Chondrocyte (in vitro differentiated cells): ENCODE data around the gene ABLIM3. TPM values are rescaled to one million over a fixed set of nuclear protein-coding genes. Genes with fewer than 3 reads are reported as not detected.

Experiments
- DNase-seq: peaks from one replicate; pipeline ENCODE4 v3.0.0; 2021; ENCODE audit warnings: mixed read lengths, low spot score
- H3K27ac Mint-ChIP-seq: one replicate; pipeline ENCODE4 v1.8.0; 2021; ENCODE audit warnings: mild to moderate bottlenecking, moderate library complexity, mixed read lengths; ENCODE audit not compliant: unreplicated experiment
- H3K27me3 Mint-ChIP-seq: 2 replicates; pipeline ENCODE4 v1.8.0; 2021; ENCODE audit warnings: low read depth, mixed read lengths
- H3K36me3 Mint-ChIP-seq: 2 replicates; pipeline ENCODE4 v1.8.0; 2021; ENCODE audit warnings: low read depth, mixed read lengths
- H3K4me1 Mint-ChIP-seq: 2 replicates; pipeline ENCODE4 v1.8.0; 2021; ENCODE audit warnings: low read depth, mild to moderate bottlenecking, mixed read lengths
- H3K4me3 Mint-ChIP-seq: one replicate; pipeline ENCODE4 v1.8.0; 2021; ENCODE audit warnings: mild to moderate bottlenecking, moderate library complexity, mixed read lengths; ENCODE audit not compliant: unreplicated experiment
- H3K9me3 Mint-ChIP-seq: 2 replicates; pipeline ENCODE4 v1.8.0; 2021; ENCODE audit warnings: low read depth, mixed read lengths
- total RNA-seq: library from RNA; stranded (reverse); gene quantifications from 3 replicates; pipeline ENCODE4 v1.2.1, GENCODE V29; 2021
- TF ChIP-seq, protein P1 (sequence below): fragments of 200-600 bp; sonication (generic); IDR thresholded peaks from 2 replicates; pipeline ENCODE4 v1.5.0; 2021; ENCODE audit warnings: antibody characterized with exemption, mild to moderate bottlenecking, moderate library complexity

The ABLIM3 gene
- total RNA-seq, 1 donor from 2014 or later = 15.4 TPM

DNA sequence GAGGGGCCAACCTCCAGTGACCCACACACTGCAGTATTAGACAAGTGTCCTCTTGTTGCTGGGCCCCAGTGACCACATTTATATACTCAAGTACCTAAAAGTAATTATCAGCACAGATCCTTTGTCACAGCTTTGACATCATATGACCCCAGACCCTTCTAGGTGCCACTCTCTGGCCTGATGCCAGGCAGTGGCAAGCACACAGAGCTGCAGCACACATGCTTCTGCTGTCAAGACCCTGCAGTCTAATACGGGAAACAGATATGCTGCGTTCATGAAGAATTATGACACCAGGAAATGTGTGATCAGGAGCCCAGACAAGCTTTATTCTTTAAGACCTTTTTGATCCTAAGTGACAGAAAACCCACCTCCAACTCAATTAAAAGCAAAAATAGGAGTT, 66.5 kb downstream of the ABLIM3 start:
- H3K9me3 Mint-ChIP-seq = no peaks in the 10 kb centered on the region
- H3K4me1 Mint-ChIP-seq = peaks cover 20% of the 10 kb centered on the region
- no peak for DNase-seq
- H3K36me3 Mint-ChIP-seq = peaks cover 5% of the 10 kb centered on the region
- H3K4me3 Mint-ChIP-seq = no peak overlapping the region
- H3K27me3 Mint-ChIP-seq = no peaks in the 10 kb centered on the region
- H3K27ac Mint-ChIP-seq = no peak overlapping the region
- TF ChIP-seq, protein P1, sequence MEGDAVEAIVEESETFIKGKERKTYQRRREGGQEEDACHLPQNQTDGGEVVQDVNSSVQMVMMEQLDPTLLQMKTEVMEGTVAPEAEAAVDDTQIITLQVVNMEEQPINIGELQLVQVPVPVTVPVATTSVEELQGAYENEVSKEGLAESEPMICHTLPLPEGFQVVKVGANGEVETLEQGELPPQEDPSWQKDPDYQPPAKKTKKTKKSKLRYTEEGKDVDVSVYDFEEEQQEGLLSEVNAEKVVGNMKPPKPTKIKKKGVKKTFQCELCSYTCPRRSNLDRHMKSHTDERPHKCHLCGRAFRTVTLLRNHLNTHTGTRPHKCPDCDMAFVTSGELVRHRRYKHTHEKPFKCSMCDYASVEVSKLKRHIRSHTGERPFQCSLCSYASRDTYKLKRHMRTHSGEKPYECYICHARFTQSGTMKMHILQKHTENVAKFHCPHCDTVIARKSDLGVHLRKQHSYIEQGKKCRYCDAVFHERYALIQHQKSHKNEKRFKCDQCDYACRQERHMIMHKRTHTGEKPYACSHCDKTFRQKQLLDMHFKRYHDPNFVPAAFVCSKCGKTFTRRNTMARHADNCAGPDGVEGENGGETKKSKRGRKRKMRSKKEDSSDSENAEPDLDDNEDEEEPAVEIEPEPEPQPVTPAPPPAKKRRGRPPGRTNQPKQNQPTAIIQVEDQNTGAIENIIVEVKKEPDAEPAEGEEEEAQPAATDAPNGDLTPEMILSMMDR = no peak

DNA sequence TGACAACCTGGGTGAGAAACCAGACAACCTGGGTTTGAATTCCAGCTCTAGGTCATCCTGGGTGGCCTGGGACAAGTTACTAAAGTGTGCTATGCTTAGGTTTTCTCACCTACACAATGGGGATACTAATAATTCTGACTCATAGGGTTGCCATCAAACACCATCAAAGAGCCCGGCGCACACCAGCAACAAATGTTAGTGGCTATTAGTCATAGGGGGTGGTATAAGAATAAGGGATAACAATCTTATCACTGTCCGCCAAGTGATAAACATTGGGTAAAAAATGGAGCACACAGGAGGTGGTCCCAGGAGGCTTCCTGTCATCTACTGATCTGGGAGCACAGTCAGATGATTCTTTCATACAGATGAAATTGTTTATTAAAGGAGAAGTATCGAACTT, 68.9 kb downstream of the ABLIM3 start:
- no peaks in the 10 kb centered on the region for H3K9me3 Mint-ChIP-seq
- peaks cover 20% of the 10 kb centered on the region for H3K4me1 Mint-ChIP-seq
- no peak for DNase-seq
- no peak overlapping the region for H3K27ac Mint-ChIP-seq
- TF ChIP-seq, protein P1 = no peak
- H3K36me3 Mint-ChIP-seq = peaks cover 9% of the 10 kb centered on the region
- peaks cover 3% of the 10 kb centered on the region for H3K27me3 Mint-ChIP-seq
- no peak overlapping the region for H3K4me3 Mint-ChIP-seq

GRCh38 chr5:149210968-149211490, 69.7 kb downstream of the ABLIM3 start:
- no peaks in the 10 kb centered on the region for H3K9me3 Mint-ChIP-seq
- TF ChIP-seq, protein P1 = no peak
- no peak overlapping the region for H3K27ac Mint-ChIP-seq
- no peak for DNase-seq
- H3K4me3 Mint-ChIP-seq = no peak overlapping the region
- H3K4me1 Mint-ChIP-seq = peaks cover 14% of the 10 kb centered on the region
- peaks cover 9% of the 10 kb centered on the region for H3K36me3 Mint-ChIP-seq
- H3K27me3 Mint-ChIP-seq = peaks cover 3% of the 10 kb centered on the region

- no peak overlapping the region for H3K27ac Mint-ChIP-seq
- peaks cover 9% of the 10 kb centered on the region for H3K36me3 Mint-ChIP-seq
- peaks cover 3% of the 10 kb centered on the region for H3K27me3 Mint-ChIP-seq
- no peak overlapping the region for H3K4me3 Mint-ChIP-seq
- DNase-seq = no peak
- H3K4me1 Mint-ChIP-seq = peaks cover 9% of the 10 kb centered on the region
- H3K9me3 Mint-ChIP-seq = no peaks in the 10 kb centered on the region
- TF ChIP-seq, protein P1 = no peak
These were observed 70.3 kb downstream of the ABLIM3 start for GRCh38 chr5:149211566-149211965.

GRCh38 chr5:149212198-149212951, 71.1 kb downstream of the ABLIM3 start:
- H3K4me3 Mint-ChIP-seq = no peak overlapping the region
- H3K36me3 Mint-ChIP-seq = peaks cover 9% of the 10 kb centered on the region
- H3K27me3 Mint-ChIP-seq = peaks cover 3% of the 10 kb centered on the region
- H3K9me3 Mint-ChIP-seq = no peaks in the 10 kb centered on the region
- H3K27ac Mint-ChIP-seq = peak overlapping the region; percentile 64
- no peak for DNase-seq
- peaks cover 6% of the 10 kb centered on the region for H3K4me1 Mint-ChIP-seq
- TF ChIP-seq, protein P1 = no peak
